Adipose tissue (tissue), 3 donors: ENCODE results near the gene TRPC4AP. TPM values are rescaled to one million over a fixed set of nuclear protein-coding genes. Genes with fewer than 3 reads are reported as not detected.
"Not testable (repeated sequence)": the region's sequence is repeated elsewhere in the genome, so short reads cannot be mapped to it uniquely, and the experiment has no call there.

Source experiments
- H3K27ac ChIP-seq: one replicate; pipeline ENCODE4 v1.5.1; 2013; ENCODE audit warnings: low read depth, low read length
- WGBS, 3 donors: extraction: QIAGEN DNeasy Blood & Tissue Kit; methylation state at CpG; one replicate each; pipeline ENCODE4 v1.1.7; 2013; 5-methylcytosine and 5-hydroxymethylcytosine counted together
- polyA plus RNA-seq, 3 donors: library from polyadenylated mRNA; stranded (reverse); fragments of 200-250 nt; gene quantifications; one replicate each; pipeline ENCODE4 v1.2.3, GENCODE V29; 2013
- donor health status: healthy with polysubstance abuse.
- donor health status: Bipolar disorder and iron deficiency.
- donor health status: healthy.

The TRPC4AP gene
- polyA plus RNA-seq, 3 donors = 36.1 to 54.5 (median 43.1) TPM

DNA sequence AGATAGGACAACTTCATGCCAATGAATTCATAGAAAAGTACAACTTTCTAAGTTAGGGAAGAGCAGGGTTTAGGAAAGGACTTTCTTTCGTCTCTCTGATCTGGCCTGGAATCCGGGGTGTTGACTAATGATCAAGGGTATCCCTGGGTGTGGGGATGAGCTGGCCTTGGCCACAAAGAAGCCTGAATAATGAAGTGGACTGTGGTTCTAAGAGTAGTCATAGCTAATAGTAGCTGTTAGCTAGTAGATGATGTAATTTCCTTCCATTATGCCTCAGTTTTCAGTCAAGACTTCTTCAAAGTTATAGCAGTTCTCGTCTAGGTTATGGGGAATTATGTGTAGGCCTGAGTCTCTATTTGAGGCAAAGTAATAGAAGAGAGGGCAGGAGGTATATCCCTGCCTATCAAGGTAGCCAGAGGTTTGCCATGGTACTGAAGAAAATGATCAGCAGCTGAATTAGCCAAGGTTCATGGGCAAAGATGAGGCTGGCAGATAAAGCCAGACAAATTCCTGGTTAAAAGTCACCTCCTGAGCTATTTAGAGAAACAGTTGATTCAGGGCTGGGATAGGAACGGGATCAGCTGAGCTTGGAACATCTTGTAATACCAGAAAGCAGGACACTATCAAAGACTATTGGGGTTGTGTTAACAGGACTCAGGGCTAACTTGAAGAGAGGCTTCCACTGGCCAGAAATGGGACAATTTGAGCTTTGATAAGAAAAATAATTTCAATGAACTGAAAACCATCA lies 18.7 kb upstream of the TRPC4AP start:
- no peak overlapping the region for H3K27ac ChIP-seq
- whole genome bisulfite sequencing, 3 donors = 65 to 90% (median 67%) methylated on average over 4 of the region's 4 CpGs

GRCh38 chr20:35108921-35109320 lies 16.3 kb upstream of the TRPC4AP start:
- H3K27ac ChIP-seq = no peak overlapping the region
- 92 to 94% (median 93%) methylated on average over 4 of the region's 4 CpGs for WGBS, 3 donors

DNA sequence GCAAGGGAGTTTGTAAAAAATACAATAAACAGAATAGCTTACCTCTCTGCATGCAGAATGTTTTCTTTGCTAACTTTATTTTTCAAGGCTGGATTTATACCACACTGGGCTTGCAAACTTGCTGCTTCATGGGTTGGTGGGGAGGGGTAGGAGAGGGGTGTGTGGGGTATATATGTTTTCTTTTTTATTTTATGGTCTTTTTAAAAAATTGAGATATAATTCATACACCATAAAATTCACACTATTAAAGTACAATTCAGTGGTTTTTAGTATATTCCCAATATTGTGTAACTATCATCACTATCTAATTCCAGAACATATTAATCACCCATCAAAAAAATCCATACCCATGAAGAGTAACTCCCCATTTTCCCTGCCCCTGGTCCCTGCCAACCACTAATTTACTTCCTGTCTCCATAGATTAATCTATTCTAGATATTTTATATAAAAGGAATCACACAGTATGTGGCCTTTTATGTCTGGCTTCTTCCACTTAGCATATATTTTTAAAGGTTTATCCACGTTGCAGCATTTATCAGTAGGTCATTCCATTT lies 14.3 kb upstream of the TRPC4AP start:
- 95 to 98% (median 98%) methylated on average over 1 of the region's 1 CpG for WGBS, 3 donors
- H3K27ac ChIP-seq = no peak overlapping the region

DNA sequence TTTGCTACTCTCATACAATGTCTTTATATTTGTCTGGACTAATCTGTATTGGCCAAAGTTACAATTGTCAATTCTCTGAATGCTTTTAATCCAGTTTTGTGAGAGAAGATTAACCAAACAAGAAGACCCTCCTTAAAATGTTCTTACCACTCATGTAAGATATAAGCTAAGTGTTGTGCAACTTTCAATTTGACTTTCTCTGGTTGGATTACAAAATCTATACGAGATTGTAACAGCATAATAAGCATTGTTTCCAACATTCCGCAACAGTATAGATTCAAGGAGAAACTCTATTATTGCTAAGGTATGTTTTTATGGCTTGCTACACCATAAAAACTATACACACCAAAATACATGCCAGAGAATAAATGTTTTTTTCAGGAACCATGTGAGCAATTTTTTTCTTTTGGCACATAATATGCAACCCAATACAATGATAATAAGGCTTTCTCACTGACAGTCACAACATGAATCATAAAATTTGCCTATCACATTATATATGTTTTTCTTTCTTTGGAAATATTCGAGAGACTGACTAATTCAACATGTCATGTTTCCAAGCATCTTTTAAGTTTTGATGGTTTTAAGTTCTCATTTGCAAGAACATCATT lies 12.2 kb upstream of the TRPC4AP start:
- WGBS, 3 donors = 63 to 74% (median 67%) methylated on average over 3 of the region's 3 CpGs
- H3K27ac ChIP-seq = no peak overlapping the region

GRCh38 chr20:35101620-35102019 lies 9.0 kb upstream of the TRPC4AP start:
- 85 to 88% (median 86%) methylated on average over 8 of the region's 8 CpGs for WGBS, 3 donors
- no peak overlapping the region for H3K27ac ChIP-seq

DNA sequence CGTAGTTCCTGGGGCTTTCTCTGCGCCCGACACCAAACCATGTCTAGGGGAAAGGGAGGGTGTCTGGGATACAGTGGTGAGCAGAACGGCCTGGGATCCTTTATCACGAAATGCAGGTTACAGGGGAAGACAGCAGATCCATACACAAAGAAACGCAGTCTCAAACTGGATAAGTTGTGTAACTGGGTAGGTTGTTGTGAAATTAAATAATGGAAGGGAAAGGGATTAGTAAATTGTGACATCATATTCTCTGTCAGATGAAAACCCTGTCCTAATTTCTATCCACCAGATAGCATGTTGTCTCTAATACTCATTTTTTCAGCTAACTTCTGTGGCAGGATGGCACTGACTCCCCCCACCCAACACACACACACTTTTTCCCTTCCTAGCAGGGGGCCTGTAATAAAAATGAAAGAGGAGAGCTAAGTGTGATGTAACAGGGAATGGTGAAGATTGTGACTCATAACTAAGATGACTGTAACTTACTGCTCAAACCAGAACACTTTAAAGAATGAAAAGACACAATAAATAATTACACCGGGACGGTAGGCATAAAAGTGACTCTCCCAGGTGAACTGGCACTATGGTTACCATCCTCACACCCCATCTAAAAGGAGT lies 769 bp upstream of the TRPC4AP start:
- H3K27ac ChIP-seq = no peak overlapping the region
- 73 to 83% (median 74%) methylated on average over 8 of the region's 8 CpGs for WGBS, 3 donors

- peak overlapping the region; percentile 43 for H3K27ac ChIP-seq
- WGBS, 3 donors = 0% methylated on average over 28 of the region's 28 CpGs
Measured at GRCh38 chr20:35091816-35092523, 637 bp downstream of the TRPC4AP start.

GRCh38 chr20:35088231-35089145 lies 4.1 kb downstream of the TRPC4AP start:
- no peak overlapping the region for H3K27ac ChIP-seq
- WGBS, 3 donors = 70 to 93% (median 81%) methylated on average over 2 of the region's 2 CpGs

DNA sequence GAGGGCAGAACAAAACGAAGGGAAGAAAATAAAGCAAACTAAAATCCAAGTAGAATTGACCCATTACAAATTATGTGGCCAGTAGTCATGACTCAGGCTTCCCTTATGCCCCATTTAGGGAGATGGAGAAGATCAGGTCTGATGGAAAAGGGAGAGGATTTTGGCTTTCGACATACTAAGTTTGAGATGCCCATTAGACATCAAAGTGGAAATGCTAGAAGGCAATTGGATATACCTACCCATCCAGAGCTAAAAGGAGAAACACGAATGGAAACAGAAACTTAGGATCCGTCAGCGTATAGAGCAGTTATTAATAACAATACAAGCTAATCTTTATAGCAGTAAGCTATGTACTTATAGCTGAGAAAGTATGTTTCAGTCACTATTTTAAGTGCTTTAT lies 4.8 kb downstream of the TRPC4AP start:
- H3K27ac ChIP-seq = no peak overlapping the region
- 64 to 76% (median 66%) methylated on average over 5 of the region's 5 CpGs for WGBS, 3 donors

DNA sequence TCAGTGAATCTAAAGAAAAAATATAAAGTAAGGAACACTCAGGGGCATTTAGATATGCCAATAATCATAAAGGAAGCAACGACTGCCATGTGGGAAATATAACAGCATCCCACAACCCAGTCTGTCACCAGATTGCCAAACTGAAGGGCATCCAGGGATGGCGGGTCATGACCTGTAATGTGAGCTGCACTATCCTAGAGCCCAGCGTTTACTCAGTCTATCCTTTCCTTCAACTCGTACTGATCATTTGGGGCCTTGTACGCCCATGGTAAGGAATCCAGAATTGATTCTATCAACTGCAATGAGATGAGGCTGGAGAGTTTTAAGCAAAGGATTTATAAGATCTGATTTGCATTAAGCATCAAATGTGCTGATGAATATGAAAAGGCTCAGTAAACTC lies 5.3 kb downstream of the TRPC4AP start:
- H3K27ac ChIP-seq = no peak overlapping the region
- WGBS, 3 donors = 63 to 85% (median 74%) methylated on average over 5 of the region's 5 CpGs

DNA sequence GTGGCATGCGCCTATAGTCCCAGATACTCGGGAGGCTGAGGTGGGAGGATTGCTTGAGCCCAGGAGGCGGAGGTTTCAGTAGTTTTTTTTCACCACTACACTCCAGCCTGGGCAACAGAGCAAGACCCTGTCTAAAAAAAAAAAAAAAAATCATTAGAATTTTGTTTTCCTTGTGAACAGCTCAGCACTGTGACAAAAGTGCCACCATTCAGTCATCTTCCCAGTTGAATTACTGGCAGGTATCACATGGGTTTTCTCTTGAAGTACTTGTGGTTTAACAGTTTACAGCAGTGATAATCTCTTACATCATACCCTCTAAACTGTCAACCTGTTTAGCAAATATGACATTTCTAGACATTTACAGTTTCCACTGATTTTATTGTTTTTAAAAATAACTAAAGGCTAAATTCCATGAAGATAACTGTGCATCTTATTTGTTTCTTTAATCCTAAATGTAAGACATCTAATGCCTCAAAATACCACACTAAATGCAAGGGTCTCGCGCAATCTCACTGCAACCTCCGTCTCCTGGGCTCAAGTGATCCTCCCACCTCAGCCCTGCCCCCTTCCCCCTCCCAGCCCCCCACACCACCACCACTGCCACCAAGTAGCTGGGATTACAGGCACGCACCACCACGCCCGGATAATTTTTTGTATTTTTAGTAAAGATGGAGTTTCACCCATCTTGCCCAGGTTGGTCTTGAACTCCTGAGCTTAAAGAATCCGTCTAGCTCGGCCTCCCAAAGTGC lies 7.0 kb downstream of the TRPC4AP start:
- 81 to 88% (median 84%) methylated on average over 11 of the region's 11 CpGs for WGBS, 3 donors
- no peak overlapping the region for H3K27ac ChIP-seq

- 45 to 89% (median 87%) methylated on average over 3 of the region's 3 CpGs for WGBS, 3 donors
- no peak overlapping the region for H3K27ac ChIP-seq
Measured at GRCh38 chr20:35084998-35085397, 7.6 kb downstream of the TRPC4AP start.

DNA sequence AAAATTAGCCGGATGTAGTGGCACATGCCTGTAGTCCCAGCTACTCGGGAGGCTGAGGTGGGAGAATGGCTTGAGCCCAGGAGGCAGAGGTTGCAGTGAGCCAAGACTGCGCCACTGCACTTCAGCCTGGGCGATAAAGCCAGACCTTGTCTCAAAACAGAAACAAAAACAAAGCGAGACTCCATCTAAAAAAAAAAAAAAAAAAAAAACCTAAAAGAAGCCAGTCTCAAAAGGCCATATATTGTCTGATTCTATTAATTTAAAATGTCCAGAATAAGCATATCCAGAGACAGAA lies 12.3 kb downstream of the TRPC4AP start:
- H3K27ac ChIP-seq = not testable (repeated sequence)
- WGBS, 3 donors = 41 to 75% (median 72%) methylated on average over 5 of the region's 5 CpGs

GRCh38 chr20:35079472-35080347 lies 12.9 kb downstream of the TRPC4AP start:
- no peak overlapping the region for H3K27ac ChIP-seq
- 84 to 90% (median 90%) methylated on average over 8 of the region's 8 CpGs for WGBS, 3 donors

DNA sequence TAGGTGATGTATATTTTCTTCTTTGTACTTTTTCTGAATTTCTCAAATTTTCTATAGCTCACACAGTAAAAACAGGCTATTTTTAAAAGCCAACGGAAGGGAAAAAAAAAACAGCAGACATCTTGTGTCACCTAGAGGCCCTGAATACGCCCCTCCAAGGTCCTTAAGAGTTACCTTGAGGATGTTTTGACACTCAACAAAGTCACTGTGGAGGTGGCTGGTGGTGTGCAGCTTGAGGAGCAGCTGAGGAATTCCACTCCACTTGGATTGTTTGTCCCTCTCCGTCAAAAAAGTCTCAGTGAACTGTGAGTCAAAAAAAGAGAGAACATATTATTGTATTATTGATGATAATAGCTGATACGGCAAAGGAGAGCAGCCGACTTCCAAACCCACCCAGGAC lies 14.7 kb downstream of the TRPC4AP start:
- 91 to 96% (median 94%) methylated on average over 5 of the region's 5 CpGs for WGBS, 3 donors
- no peak overlapping the region for H3K27ac ChIP-seq

- WGBS, 3 donors = 97 to 100% (median 98%) methylated on average over 5 of the region's 5 CpGs
- H3K27ac ChIP-seq = no peak overlapping the region
Measured at GRCh38 chr20:35077341-35077740, 15.3 kb downstream of the TRPC4AP start.
